Astrocyte (in vitro differentiated cells and primary cell): ENCODE measurements around the gene ORAI3. TPM values are rescaled to one million over a fixed set of nuclear protein-coding genes. Genes with fewer than 3 reads are reported as not detected.
A peak's percentile ranks its signal among the peaks of the same experiment; 100 is the strongest.

ENCODE experiments used
- DNase-seq: peaks from one replicate; pipeline ENCODE4 v3.0.0-alpha.2; 2010; ENCODE audit warnings: low read depth
- FAIRE-seq: peaks from 2 replicates; lab custom pipeline; 2011; peaks lifted over from hg19 to GRCh38; lab: Jason Lieb, UNC
- H2AFZ ChIP-seq: 2 replicates; pipeline ENCODE4 v1.6.0; 2012; ENCODE audit warnings: low read depth, low read length, inconsistent platforms
- H3K27ac ChIP-seq: 2 replicates; pipeline ENCODE4 v1.5.1; 2011; ENCODE audit warnings: low read depth, low read length, inconsistent platforms
- H3K27me3 ChIP-seq: 2 replicates; pipeline ENCODE4 v1.6.0; 2011; ENCODE audit warnings: low read length, inconsistent platforms; ENCODE audit not compliant: insufficient read depth
- H3K36me3 ChIP-seq: 2 replicates; pipeline ENCODE4 v1.5.1; 2011; ENCODE audit warnings: low read length, inconsistent platforms; ENCODE audit not compliant: insufficient read depth
- H3K4me1 ChIP-seq: 2 replicates; pipeline ENCODE4 v1.5.1; 2011; ENCODE audit warnings: low read length, inconsistent platforms; ENCODE audit not compliant: insufficient read depth
- H3K4me2 ChIP-seq: 2 replicates; pipeline ENCODE4 v1.6.0; 2012; ENCODE audit warnings: low read length, inconsistent platforms
- H3K4me3 ChIP-seq: 2 replicates; pipeline ENCODE4 v1.5.1; 2011; ENCODE audit warnings: low read depth, mild to moderate bottlenecking, low read length, inconsistent platforms; ENCODE audit not compliant: insufficient read depth
- H3K79me2 ChIP-seq: 2 replicates; pipeline ENCODE4 v1.6.0; 2012; ENCODE audit warnings: mild to moderate bottlenecking, low read length, inconsistent platforms; ENCODE audit not compliant: insufficient read depth
- H3K9ac ChIP-seq: 2 replicates; pipeline ENCODE4 v1.6.0; 2012; ENCODE audit warnings: mild to moderate bottlenecking, low read length, inconsistent platforms
- H3K9me3 ChIP-seq: 2 replicates; pipeline ENCODE4 v1.5.1; 2012; ENCODE audit warnings: low read depth, mild to moderate bottlenecking, low read length, inconsistent platforms; ENCODE audit not compliant: insufficient read depth
- H4K20me1 ChIP-seq: 2 replicates; pipeline ENCODE4 v1.6.0; 2012; ENCODE audit warnings: low read length, inconsistent platforms; ENCODE audit not compliant: insufficient read depth
- H3K27ac Mint-ChIP-seq: one replicate; pipeline ENCODE4 v1.8.0; 2021; ENCODE audit warnings: mild to moderate bottlenecking, mixed read lengths; ENCODE audit not compliant: unreplicated experiment
- H3K27me3 Mint-ChIP-seq: one replicate; pipeline ENCODE4 v1.8.0; 2021; ENCODE audit warnings: low read depth, mixed read lengths; ENCODE audit not compliant: unreplicated experiment
- H3K36me3 Mint-ChIP-seq: one replicate; pipeline ENCODE4 v1.8.0; 2021; ENCODE audit warnings: low read depth, mixed read lengths; ENCODE audit not compliant: unreplicated experiment
- H3K4me1 Mint-ChIP-seq: one replicate; pipeline ENCODE4 v1.8.0; 2021; ENCODE audit warnings: low read depth, mixed read lengths; ENCODE audit not compliant: unreplicated experiment
- H3K4me3 Mint-ChIP-seq: one replicate; pipeline ENCODE4 v1.8.0; 2021; ENCODE audit warnings: mild to moderate bottlenecking, moderate library complexity, mixed read lengths; ENCODE audit not compliant: unreplicated experiment
- H3K9me3 Mint-ChIP-seq: one replicate; pipeline ENCODE4 v1.8.0; 2021; ENCODE audit warnings: mild to moderate bottlenecking, mixed read lengths; ENCODE audit not compliant: unreplicated experiment
- CTCF ChIP-seq: IDR thresholded peaks from 2 replicates; pipeline ENCODE4 v1.5.1; 2011; ENCODE audit warnings: low read depth, mild to moderate bottlenecking, inconsistent platforms, low read length, moderate library complexity; ENCODE audit not compliant: insufficient read depth
- EZH2 ChIP-seq: IDR thresholded peaks from 2 replicates; pipeline ENCODE4 v1.6.1; 2012; ENCODE audit warnings: mild to moderate bottlenecking, low read length, inconsistent platforms; ENCODE audit not compliant: insufficient read depth
- total RNA-seq: library from RNA; stranded (reverse); gene quantifications from 2 replicates; pipeline ENCODE4 v1.2.1, GENCODE V29; 2021

Gene ORAI3
- total RNA-seq, 1 donor from 2014 or later: 21.1 TPM

GRCh38 chr16:30926937-30927788 lies 21.7 kb upstream of the ORAI3 start:
- H2AFZ ChIP-seq: no peak overlapping the region
- no peaks in the 10 kb centered on the region for H3K27me3 Mint-ChIP-seq
- peaks cover 15% of the 10 kb centered on the region for H3K79me2 ChIP-seq
- H3K36me3 ChIP-seq: peaks cover 17% of the 10 kb centered on the region
- H3K27ac Mint-ChIP-seq: no peak overlapping the region
- peaks cover 44% of the 10 kb centered on the region for H4K20me1 ChIP-seq
- no peak overlapping the region for H3K27ac ChIP-seq
- peaks cover under 1% of the 10 kb centered on the region for H3K36me3 Mint-ChIP-seq
- H3K4me2 ChIP-seq: no peak overlapping the region
- no peak overlapping the region for H3K9ac ChIP-seq
- H3K4me3 Mint-ChIP-seq: peak overlapping the region; percentile 43
- DNase-seq (no peak), FAIRE-seq (no peak)
- peaks cover 10% of the 10 kb centered on the region for H3K4me1 ChIP-seq
- no peak for TF ChIP-seq EZH2
- TF ChIP-seq CTCF: no peak
- no peaks in the 10 kb centered on the region for H3K9me3 ChIP-seq
- H3K9me3 Mint-ChIP-seq: no peaks in the 10 kb centered on the region
- peaks cover 11% of the 10 kb centered on the region for H3K4me1 Mint-ChIP-seq
- no peaks in the 10 kb centered on the region for H3K27me3 ChIP-seq
- no peak overlapping the region for H3K4me3 ChIP-seq

- Histone ChIP-seq H3K4me2 (no peak overlapping the region), H3K4me1 (peaks cover 9% of the 10 kb centered on the region), H3K27ac (no peak overlapping the region), H4K20me1 (peaks cover 48% of the 10 kb centered on the region), H3K27me3 (no peaks in the 10 kb centered on the region), H3K4me3 (no peak overlapping the region), H3K79me2 (peaks cover 15% of the 10 kb centered on the region), H3K36me3 (peaks cover 17% of the 10 kb centered on the region), H2AFZ (no peak overlapping the region), H3K9me3 (no peaks in the 10 kb centered on the region), H3K9ac (no peak overlapping the region)
- no peak overlapping the region for H3K27ac Mint-ChIP-seq
- TF ChIP-seq CTCF (no peak), EZH2 (no peak)
- H3K9me3 Mint-ChIP-seq: no peaks in the 10 kb centered on the region
- DNase-seq: peak; percentile 14
- H3K27me3 Mint-ChIP-seq: no peaks in the 10 kb centered on the region
- H3K4me1 Mint-ChIP-seq: peaks cover 11% of the 10 kb centered on the region
- FAIRE-seq: no peak
- H3K36me3 Mint-ChIP-seq: peaks cover 3% of the 10 kb centered on the region
- H3K4me3 Mint-ChIP-seq: no peak overlapping the region
Observed at GRCh38 chr16:30927789-30928378, 21.0 kb upstream of the ORAI3 start.
